GM18909 (cell line): ENCODE data around the gene STAT1.

Experiments used
- ATAC-seq: cut with Tn5 transposase; IDR thresholded peaks from one replicate; pipeline ENCODE4 v1.9.1; 2021; ENCODE audit warnings: mild to moderate bottlenecking; ENCODE audit not compliant: unreplicated experiment, poor library complexity

STAT1 gene

GRCh38 chr2:190929919-190930318 lies 84.1 kb downstream of the STAT1 start:
- no peak for ATAC-seq

GRCh38 chr2:190927301-190927700 lies 86.7 kb downstream of the STAT1 start:
- no peak for ATAC-seq

GRCh38 chr2:190922376-190922775 lies 91.6 kb downstream of the STAT1 start:
- no peak for ATAC-seq

GRCh38 chr2:190920085-190920484 lies 93.9 kb downstream of the STAT1 start:
- no peak for ATAC-seq
